Mammary epithelial cell (primary cell): ENCODE data around the gene TRAF3IP1.

Experiments
- CTCF ChIP-seq, 2 donors: IDR thresholded peaks in 1 of 2; conservative IDR thresholded peaks in 1 of 2; 2 replicates each; pipeline ENCODE4 v1.5.1; 2011 to 2012; ENCODE audit warnings: inconsistent platforms in 2 of 2, low read length in 2 of 2, mild to moderate bottlenecking in 2 of 2, control low read depth in 1 of 2, low read depth in 1 of 2; ENCODE audit not compliant: insufficient read depth in 1 of 2; ENCODE audit errors: extremely low read depth in 1 of 2
- EZH2 ChIP-seq: IDR thresholded peaks from 2 replicates; pipeline ENCODE4 v1.6.1; 2012; ENCODE audit warnings: low read length, inconsistent platforms, borderline replicate concordance

DNA sequence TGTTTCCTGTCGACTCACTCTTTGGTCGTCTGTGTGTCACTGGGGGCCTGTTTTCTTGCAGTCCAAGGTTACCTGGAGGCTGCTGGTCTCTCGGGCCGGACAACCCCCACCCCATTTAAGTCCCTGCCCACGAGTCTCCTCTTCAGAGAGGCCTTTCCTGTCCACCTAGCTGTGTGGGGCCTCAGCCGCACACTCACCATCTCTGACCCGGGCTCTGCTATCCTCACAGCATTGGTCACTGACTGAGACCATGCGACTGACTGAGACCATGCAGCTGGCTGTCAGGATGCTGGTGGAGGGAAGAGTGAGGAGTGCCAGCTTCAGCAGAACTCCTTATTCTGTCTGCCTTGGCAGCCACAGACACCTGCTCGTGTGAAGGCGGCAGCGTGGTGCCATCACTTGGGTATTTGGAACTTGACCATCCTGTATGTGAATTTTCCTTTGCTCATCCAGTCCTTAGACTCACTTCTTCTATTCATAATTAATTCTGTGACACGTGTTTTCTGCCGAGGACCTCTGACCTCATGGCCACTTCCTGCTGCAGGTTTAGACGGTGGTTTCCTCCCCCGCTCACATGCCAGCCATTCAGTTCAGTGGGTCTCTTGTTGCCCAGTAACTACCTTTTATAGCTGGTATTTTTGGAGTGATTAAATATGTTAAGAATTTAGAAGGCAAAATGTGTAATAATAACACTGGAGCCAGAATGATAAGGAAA is 58.9 kb downstream of the TRAF3IP1 start:
- TF ChIP-seq CTCF (conservative IDR thresholded peaks at IDR 0.05 in 1 of 2, IDR thresholded peaks at IDR 0.05 in 1 of 2; ENCODE audit: extremely low read depth in 1 of 2, insufficient read depth in 1 of 2, low read depth in 1 of 2, low read length in 2 of 2) = no peak
- no peak for TF ChIP-seq EZH2
